Measurements from ENCODE around the gene NOLC1.

- TF ChIP-seq USF1 (IDR thresholded peaks at IDR 0.05): no peak
- TF ChIP-seq EP300 (IDR thresholded peaks at IDR 0.05; ENCODE audit: borderline replicate concordance): no peak
- TF ChIP-seq REST (IDR thresholded peaks at IDR 0.05; ENCODE audit: low read depth): no peak
- TF ChIP-seq FOXM1 (IDR thresholded peaks at IDR 0.05; ENCODE audit: borderline replicate concordance, low read depth): no peak
- TF ChIP-seq EGR1 (IDR thresholded peaks at IDR 0.05): no peak
- no peak for TF ChIP-seq ZBTB7A (IDR thresholded peaks at IDR 0.05; ENCODE audit: low read depth)
- TF ChIP-seq MAX (IDR thresholded peaks at IDR 0.05): no peak
- no peak for TF ChIP-seq RAD21 (IDR thresholded peaks at IDR 0.05; ENCODE audit: low read depth)
Observed at GRCh38 chr10:102154466-102155116, 2.4 kb downstream of the NOLC1 start.

Data from Ishikawa (cell line).